HG03039 (cell line): ENCODE data around the gene RABL6.
A peak's percentile ranks its signal among the peaks of the same experiment; 100 is the strongest.
"Not testable (repeated sequence)": the region's sequence is repeated elsewhere in the genome, so short reads cannot be mapped to it uniquely, and the experiment has no call there.

Source experiments
- ATAC-seq: cut with Tn5 transposase; IDR thresholded peaks from one replicate; pipeline ENCODE4 v1.9.1; 2021; ENCODE audit warnings: mild to moderate bottlenecking, moderate library complexity; ENCODE audit not compliant: unreplicated experiment

Gene RABL6, protein sequence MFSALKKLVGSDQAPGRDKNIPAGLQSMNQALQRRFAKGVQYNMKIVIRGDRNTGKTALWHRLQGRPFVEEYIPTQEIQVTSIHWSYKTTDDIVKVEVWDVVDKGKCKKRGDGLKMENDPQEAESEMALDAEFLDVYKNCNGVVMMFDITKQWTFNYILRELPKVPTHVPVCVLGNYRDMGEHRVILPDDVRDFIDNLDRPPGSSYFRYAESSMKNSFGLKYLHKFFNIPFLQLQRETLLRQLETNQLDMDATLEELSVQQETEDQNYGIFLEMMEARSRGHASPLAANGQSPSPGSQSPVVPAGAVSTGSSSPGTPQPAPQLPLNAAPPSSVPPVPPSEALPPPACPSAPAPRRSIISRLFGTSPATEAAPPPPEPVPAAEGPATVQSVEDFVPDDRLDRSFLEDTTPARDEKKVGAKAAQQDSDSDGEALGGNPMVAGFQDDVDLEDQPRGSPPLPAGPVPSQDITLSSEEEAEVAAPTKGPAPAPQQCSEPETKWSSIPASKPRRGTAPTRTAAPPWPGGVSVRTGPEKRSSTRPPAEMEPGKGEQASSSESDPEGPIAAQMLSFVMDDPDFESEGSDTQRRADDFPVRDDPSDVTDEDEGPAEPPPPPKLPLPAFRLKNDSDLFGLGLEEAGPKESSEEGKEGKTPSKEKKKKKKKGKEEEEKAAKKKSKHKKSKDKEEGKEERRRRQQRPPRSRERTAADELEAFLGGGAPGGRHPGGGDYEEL

DNA sequence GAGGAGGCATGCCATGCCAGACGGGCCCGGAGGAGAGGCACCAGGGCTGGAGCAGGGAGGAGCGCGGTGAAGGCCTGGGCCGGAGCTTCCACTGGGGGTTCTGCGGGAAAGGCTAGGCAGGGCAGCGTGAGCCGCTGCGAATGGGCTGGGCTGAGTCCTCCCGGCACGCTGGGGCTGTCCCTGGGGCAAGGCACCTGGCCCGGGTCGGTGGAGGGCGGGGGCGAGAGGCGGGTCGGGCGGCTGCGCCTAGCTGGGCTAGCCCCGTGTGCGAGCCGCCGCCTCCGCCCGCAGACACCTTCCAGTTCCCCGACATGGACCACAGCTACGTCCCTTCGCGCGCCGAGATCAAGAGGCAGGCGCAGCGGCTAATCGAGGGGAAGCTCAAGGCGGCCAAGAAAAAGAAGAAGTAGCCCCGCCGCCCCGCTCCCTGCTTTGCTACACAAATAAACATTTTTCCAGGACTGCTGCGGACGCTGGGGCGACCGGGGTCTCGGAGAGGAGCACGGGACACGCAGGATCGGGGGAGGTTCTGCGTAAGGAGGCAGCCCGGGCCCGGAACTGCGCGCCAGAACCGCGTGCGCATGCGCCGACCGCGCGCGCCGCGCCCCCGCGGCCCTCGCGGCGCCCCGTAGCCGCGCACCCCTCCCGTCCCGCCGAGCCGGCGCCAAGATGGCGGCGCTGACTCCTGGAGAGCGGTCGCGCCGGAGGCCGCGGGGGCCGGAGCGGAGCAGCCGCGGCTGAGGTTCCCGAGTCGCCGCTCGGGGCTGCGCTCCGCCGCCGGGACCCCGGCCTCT, at the start of gene RABL6:
RABL6 (plus strand) TSS at position 668 of the 794 bp plus-strand sequence. CDS start 249 bp downstream, outside the sequence.
- peak; percentile 67 for ATAC-seq

DNA sequence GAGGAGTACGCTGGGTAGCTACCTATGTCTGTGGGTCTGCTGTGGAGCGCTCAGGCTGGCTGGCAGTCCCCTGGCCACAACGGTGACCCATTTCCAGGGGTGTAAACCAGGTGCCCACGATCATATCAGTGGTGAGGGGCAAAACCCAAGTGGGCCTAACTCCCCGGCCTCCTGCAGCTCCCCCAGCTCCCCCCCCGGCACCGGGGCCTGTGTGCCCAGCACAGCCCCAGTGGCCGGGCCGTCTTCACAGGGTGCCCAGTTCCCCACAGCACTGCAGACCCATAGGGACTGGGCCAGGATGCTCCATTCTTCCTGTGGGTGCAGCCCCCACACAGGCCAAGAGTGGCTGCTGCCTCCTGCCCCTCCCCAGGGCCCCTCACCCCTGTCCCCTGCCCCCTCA, 48.7 kb upstream of the RABL6 start:
- no peak for ATAC-seq

DNA sequence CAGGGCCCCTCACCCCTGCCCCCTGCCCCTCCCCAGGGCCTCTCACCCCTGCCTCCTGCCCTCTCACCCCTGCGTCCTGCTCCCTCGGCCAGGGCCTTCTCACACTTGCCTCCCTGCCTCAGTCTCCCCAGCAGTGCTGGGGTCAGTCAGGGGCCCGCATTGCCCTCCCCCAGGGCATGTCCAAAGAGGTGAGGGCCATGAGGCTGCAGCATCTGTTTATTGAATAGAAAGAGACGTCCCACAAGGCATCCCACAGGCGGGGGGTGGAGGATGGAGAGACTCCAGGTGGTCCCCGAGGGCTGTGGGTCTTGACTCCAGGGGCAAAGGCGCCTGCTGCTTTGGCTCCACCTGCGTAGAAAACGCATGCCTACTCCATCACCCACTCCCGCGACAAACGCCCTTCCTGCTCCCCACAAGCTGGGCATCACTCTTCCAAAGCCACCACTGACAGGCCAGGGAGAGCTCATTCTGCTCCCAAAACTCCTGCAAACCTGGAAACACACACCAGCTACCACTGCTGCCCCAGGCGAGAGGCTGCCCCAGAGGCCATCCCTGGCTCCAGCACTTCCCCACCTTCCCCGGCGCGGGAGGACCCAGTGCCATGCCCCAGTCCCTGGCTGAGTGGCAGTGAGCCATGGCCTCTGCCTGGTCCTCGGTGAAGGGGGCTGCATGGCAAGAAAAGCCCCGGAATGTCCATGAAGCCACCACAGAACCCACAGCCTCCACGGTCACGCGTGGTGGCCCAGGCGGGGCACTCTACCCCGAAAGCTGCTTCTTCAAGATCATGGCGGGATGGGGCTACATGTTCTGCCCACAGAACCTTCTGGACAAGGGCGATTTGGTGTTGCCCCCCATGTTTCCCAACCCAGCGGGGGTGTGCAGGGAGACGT, 48.1 kb upstream of the RABL6 start:
- no peak for ATAC-seq

DNA sequence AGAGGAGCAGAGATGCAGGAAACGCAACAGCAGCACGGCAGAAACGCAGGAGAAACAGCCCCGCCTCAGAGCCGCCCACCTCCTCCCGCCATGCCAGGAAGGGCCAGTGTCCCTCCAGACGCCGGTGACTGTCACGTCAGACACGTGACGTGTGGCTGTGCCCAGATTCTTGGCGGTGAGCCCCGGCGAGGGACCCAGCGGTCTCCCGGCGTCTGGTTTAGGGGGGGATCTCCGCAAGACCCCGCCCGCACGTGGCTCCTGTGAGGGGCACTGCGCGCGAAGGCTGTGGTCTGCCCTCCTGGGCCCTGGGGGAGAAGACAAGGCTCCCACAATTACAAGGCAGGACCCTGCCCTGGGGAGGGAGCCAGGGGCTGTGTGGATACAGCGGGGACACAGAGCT, 47.3 kb upstream of the RABL6 start:
- no peak for ATAC-seq

DNA sequence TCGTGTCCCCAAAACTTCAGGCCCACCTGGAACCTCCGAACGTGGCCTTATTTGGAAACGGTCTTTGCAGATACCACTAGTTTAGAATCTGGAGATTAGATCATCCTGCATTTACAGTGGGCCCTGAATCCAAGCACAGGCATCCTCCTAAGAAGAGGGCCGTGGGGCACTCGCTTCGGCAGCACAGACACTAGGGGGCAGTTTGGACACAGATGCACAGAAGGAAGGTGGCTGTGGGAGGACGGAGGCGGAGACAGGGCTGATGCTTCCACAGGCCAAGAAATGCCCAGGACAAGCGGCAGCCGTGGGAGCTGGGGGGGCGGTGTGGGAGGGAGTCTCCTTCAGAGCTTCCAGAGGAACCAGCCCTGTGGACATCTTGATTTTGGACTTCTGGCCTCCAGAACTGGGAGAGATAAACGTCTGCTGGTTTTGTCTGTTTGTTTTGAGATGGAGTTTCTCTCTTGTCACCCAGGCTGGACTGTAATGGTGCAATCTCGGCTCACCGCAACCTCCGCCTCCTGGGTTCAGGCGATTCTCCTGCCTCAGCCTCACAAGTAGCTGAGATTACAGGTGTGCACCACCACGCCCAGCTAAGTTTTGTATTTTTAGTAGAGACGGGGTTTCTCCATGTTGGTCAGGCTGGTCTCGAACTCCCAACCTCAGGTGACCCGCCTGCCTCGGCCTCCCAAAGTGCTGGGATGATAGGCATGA, 46.8 kb upstream of the RABL6 start:
- not testable (repeated sequence) for ATAC-seq

DNA sequence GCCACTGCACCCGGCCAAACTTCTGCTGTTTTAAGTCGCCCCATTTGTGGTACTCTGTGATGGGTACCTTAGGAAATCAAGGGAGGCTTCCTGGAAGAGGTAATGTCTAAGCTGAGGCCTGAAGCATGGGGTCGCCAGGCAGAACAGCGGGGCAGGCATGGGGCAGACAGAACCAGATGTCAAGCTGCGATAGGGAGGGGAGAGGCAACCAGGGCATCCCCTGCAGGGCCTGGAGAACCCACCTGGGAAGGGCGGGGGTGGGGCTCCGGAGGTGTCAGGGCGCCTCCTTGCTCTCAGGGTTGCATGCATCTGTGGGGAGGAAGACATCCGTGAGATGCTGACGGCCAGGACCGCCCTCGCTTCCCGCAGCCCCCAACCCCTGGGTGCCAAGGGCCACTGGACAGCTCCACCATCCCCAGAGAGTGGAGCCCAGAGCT, 46.2 kb upstream of the RABL6 start:
- no peak for ATAC-seq

DNA sequence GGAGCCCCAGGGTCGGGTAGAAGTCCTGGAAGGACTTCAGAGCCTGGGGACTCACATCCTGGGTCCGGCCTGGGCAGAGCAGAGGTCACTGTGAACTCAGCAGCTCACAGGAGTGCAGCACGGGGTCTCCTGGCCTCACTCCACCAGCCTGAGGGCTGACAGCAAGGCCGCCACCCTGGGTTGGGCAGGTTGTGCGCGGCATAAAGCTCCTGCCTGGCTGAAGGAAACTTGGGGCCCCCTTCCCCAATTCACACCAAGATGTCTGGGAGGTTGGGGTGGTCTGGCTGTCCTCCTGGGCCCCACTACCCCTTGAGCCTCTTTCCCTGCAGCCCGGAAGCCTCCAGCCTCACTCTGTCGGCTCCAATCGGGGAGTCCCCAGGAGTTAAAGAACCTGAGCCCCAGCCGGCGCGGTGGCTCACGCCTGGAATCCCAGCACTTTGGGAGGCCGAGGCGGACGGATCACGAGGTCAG, 45.5 kb upstream of the RABL6 start:
- no peak for ATAC-seq

DNA sequence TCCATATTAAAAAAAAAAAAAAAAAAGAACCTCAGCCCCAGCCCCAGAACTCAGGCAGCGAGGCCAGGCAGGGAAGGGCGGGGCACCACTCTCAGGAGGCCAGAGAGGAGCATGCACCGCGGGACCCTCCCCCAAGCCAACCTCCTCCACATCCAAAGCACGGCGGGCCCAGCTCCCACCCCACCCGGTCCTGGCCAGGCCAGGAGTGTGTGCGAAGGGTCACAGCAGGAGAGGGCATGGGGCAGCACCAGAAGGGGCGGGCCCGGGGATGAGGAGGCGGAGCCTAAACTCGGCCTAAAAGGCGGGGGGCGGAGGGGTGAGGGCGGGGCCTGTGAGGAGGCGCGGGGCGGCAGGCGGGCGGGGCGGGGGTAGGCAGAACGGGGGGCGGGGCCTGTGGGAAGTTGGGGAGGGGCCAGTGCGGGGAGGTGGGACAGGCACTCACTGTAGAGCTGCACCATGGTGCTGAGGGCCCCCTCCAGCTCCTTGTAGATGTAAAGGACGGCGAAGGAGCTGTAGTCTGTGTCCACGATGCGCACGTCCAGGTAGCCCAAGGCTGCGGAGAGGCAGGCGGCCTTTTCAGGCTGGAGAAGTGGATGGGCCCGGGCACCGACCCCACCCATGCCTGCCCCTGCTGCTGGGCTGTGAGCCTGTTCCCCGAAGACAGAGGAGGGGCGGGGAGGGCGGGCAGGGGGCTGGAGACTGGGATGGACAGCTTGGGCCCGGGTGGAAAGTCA, 44.7 kb upstream of the RABL6 start:
- ATAC-seq: no peak

DNA sequence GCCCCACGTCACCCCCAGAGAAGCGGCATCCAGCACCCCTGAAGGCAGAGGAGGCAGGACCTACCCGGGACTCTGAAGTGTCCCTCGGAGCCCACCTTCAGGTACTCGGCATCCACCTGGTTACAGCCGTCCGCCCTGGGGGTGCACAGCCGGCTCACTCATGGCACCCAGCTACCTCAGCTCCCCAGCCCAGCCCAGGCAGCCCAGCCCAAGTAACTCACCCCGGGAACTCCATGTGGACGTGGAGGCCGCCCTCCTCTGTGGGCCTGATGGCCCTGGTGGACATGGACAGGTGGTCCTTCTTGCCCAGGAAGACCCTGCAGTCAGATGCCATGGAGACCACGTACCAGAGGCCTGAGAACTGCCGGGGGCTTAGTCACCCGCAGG, 44.1 kb upstream of the RABL6 start:
- no peak for ATAC-seq

DNA sequence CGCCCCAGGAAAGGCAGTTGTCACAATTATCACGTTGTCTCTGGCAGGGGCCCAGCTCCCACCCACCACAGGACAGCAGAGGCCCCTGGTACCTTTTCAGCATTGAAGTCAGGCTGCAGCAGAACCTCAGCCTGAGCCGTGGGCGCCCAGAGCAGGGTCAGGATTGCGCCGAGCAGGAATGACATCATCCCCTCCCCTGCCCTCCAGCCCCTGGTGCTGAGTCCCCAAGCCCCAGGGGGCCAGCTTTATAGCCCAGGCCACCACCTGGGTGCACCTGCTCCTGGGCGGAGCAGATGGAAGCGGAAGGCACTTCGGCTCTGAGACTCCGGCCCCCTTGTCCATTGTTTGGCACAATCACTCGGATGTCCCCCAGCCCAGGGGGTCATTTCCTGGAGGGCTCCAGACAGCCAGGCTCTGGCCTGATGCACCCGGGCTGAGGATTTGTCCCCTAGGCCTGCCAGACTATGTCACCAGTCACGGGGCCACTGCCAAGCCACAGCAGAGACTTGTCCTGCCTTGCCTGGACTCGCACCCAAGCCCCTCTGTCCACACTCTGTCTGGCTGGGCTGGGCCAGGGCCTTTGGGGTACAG, 43.4 kb upstream of the RABL6 start, which contains the start of gene LCN15:
LCN15 (minus strand) TSS at position 218 of the 591 bp plus-strand sequence; CDS start at position 188, 30 bp downstream.
- no peak for ATAC-seq

DNA sequence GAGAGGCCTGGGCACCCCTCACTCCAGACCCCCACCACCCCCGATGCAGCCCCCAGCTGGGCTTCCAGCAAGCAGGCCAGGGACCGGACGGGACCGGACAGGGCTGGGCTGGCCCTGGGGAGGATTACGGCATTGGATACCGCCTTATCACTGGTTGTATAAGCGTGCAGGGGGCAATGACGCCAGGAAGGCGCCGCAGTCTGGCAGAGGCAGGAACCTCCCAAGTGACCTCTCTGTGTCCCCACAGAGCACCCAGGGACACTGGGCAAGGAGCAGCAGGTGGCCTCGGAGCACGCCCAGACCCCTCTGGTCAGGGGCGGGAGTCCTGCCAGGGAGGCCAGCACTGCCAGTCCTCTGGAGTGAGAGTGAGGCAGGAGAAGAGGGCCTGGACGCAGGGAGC, 42.7 kb upstream of the RABL6 start:
- no peak for ATAC-seq

DNA sequence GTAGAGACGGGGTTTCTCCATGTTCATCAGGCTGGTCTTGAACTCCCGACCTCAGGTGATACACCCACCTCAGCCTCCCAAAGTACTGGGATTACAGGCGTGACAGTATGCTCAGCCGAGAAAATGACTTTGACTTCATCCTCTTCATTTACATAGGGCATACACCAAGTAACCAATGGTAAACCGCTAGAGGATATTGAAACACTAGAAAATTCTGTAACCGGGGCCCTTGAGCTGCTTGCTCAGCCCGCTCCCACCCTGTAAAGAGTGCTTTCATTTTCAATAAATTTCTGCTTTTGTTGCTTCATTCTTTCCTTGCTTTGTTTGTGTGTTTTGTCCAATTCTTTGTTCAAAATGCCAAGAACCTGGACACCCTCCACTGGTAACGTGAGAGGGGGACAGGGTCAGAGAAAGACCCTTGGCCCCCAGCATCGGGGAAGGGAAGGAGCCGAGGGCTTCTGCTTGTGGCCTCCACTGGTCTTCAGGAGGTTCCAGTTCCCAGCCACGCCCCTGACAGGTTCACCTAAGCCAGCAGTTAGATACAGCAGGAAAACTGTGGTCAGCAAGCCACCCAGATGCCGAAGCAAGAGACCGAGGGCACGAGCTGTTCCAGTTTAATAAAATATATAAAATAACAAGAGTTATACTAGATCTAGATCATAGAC, 41.9 kb upstream of the RABL6 start:
- not testable (repeated sequence) for ATAC-seq

DNA sequence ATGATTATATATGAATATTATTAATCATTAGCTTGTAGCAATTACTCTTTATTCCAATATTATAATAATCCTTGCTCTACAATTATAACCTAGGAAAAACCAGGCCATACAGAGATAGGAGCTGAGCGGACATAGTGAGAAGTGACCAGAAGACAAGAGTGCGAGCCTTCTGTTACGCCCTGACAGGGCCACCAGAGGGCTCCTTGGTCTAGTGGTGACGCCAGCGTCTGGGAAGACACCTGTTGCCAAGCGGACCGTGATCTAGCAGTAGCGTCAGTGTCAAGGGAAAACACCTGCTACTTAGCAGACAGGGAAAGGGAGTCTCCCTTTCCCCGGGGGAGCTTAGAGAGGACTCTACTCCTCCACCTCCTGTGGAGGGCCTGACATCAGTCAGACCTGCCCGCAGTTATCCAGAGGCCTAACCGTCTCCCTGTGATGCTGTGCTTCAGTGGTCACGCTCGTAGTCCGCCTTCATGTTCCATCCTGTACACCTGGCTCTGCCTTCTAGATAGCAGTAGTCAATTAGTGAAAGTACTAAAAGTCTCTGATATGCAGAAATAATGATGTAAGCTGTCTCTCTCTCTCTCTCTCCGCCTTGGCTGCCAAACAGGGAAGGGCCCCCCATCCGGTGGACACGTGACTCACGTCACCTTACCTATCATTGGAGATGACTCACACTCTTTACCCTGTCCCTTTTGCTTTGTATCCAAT, 41.2 kb upstream of the RABL6 start:
- not testable (repeated sequence) for ATAC-seq

DNA sequence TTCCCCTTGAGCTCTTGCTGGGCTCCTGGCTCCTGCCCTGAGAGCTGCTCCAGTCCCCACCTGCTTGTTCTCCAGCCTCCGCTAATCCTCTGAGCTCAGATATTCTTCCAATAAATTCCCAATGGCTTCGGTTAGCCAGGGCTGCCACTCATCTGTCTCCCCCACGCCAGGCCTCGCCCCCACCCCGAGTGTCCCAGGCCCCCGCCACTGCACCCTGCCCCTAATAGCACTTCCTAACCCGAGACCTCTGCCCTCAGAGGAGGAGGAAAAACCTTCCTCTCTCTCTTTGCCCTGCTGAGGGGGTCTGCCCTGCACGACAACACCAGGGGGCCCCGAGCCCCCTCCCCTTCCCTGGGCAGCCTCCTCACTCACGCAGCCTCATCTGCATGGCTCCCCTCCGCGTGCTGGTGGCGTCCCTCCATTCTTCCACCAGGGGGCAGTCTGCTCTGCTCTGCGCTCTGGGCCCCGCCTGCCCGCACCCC, 38.0 kb upstream of the RABL6 start:
- no peak for ATAC-seq

DNA sequence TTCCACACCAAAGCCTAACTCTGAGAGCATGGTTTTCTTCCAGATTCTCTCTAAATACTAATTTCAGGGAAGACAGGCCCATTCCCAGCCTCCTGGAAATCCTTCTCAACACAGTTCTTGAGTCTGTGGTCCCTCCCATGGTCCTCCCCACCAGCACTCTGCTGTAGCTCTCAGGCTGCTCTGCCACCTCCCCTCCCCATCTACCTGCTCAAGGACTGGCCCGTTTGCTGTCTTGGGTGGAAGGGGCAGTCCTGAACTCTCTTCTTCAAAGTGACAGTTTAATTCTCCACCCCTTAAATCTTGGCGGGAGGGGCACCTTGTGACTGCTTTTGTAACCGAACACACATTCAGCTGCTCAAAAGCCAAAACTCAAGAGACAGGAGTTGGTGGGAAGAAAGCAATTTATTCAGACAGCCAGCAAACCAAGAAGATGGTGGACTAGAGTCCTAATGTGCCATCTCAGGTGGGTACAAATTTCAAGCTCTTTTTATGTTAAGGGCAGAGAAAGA, 35.8 kb upstream of the RABL6 start:
- no peak for ATAC-seq

DNA sequence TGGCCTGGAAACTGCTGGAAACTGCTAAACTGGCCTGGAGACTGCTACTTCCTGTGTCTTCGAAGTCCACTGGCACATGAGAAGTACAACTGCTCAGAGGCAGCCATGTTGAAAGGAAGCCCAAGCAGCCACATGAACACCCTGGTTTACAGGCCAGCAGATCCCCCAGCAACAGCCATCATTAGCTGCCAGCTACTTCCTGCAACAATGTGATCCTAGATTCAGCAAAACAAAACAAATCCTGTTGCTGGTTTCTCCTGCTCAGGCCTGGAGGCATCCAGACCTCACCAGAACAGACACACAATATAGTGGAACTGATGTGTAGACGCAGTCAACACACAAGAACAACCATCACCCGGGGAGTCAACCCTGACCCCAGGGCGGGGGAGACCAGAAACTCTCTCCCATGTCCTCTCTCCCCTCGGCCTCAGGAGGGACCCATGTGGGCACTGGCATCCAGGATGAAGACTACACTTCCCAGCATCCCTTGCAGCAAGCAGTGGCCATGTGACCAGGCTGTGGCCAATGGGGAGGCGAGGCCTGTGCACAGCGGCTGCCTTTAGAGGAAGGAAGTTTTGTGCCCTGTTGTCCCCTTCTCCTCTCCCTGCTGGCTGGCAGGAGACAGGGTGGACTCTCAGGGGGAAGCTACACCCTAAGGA, 34.2 kb upstream of the RABL6 start:
- no peak for ATAC-seq
